Activated CD8-positive, alpha-beta T cell treated with anti-CD3 and anti-CD28 coated beads, Interleukin-2, amount 10 ng/mL, durations not matched to agents 7 days and 5 days (primary cell): ENCODE results near the gene USP37. TPM values are rescaled to one million over a fixed set of nuclear protein-coding genes. Genes with fewer than 3 reads are reported as not detected.

ENCODE experiments used
- ATAC-seq: fragments of 150-1000 bp; cut with Tn5 transposase; one replicate; pipeline ENCODE4 v1.10.0; 2021; ENCODE audit warnings: moderate library complexity
- CTCF ChIA-PET: fragments of 350-600 bp; sonication (Branson Sonifier 250); formaldehyde crosslinking; loops from one replicate; lab custom pipeline; 2021; ENCODE audit warnings: antibody characterized with exemption; lab: Charles Lee
- POLR2A ChIA-PET: fragments of 350-600 bp; sonication (Branson Sonifier 250); formaldehyde crosslinking; loops from one replicate; lab custom pipeline; 2021; ENCODE audit warnings: antibody characterized with exemption; lab: Charles Lee
- DNase-seq: peaks from one replicate; pipeline ENCODE4 v3.0.0-alpha.2; 2020
- H3K27ac Mint-ChIP-seq: one replicate; pipeline ENCODE4 v1.8.0; 2021; ENCODE audit warnings: mild to moderate bottlenecking, mixed read lengths
- H3K27me3 Mint-ChIP-seq: one replicate; pipeline ENCODE4 v1.8.0; 2021; ENCODE audit warnings: low read depth, mixed read lengths
- H3K36me3 Mint-ChIP-seq: one replicate; pipeline ENCODE4 v1.8.0; 2021; ENCODE audit warnings: low read depth, mixed read lengths
- H3K4me1 Mint-ChIP-seq: one replicate; pipeline ENCODE4 v1.8.0; 2021; ENCODE audit warnings: low read depth, mixed read lengths
- H3K4me3 Mint-ChIP-seq: one replicate; pipeline ENCODE4 v1.8.0; 2021; ENCODE audit warnings: mild to moderate bottlenecking, mixed read lengths
- H3K9me3 Mint-ChIP-seq: one replicate; pipeline ENCODE4 v1.8.0; 2022; ENCODE audit warnings: mixed read lengths; ENCODE audit not compliant: insufficient read depth
- total RNA-seq, 2 experiments: library from RNA; stranded (reverse); gene quantifications; one replicate each; pipeline ENCODE4 v1.2.3, GENCODE V29; 2021

Gene USP37
- total RNA-seq, 2 experiments from 2014 or later = 33.9 to 38.1 TPM

DNA sequence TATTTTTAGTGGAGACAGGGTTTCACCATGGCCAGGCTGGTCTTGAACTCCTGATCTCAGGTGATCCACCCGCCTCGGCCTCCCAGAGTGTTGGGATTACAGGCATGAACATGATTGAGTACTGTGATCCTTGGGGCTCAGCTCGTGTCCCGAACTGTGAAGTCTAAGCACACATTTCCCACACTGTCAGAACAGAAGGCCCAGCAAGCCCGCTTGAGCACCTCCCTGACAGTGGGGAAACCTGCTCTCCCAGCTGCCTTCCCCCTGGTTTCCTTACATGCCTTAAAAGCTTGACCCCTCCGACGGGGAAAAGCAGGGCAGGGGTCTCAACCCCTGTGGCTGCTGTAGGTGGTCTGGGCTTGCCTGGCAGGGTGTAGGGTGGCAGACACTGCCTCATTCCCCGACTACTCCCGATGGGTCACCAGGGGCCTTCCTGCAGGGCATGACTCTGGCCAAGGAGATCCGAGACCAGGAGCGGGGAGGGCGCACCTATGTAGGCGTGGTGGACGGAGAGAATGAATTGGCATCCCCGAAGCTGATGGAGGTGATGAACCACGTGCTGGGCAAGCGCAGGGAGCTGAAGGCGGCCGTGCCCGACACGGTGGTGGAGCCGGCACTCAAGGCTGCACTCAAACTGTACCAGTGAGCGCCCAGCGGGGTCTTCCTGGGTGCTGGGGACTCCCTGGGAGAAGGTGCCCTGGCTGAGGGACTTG is 139.1 kb downstream of the USP37 start:
- no peak overlapping the region for H3K27ac Mint-ChIP-seq
- ATAC-seq (no peak), DNase-seq (no peak)
- H3K9me3 Mint-ChIP-seq = no peaks in the 10 kb centered on the region
- H3K27me3 Mint-ChIP-seq = peaks cover 5% of the 10 kb centered on the region
- H3K36me3 Mint-ChIP-seq = no peaks in the 10 kb centered on the region
- ChIA-PET POLR2A (no interaction called here), CTCF (no interaction called here)
- H3K4me1 Mint-ChIP-seq = peaks cover 15% of the 10 kb centered on the region
- H3K4me3 Mint-ChIP-seq = no peak overlapping the region

DNA sequence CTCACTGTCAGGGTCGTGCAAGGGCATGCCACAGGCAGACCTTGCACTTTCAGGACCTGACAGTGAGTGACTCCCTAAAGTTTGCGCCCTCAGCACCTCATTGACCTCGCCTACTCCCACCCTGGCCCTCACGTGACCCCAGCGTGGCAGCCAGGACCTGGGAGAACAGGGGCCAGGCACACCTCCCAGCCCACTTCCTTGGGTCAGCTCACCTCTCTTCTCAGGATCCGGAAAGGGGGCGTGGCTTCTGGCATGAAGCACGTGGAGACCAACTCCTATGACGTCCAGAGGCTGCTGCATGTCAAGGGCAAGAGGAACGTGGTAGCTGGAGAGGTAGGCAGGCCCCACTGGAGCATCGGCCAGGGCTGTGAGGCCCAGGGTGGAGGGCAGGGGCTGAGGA is 140.4 kb downstream of the USP37 start:
- CTCF ChIA-PET = no interaction called here
- H3K27ac Mint-ChIP-seq = no peak overlapping the region
- peaks cover 5% of the 10 kb centered on the region for H3K27me3 Mint-ChIP-seq
- peaks cover 15% of the 10 kb centered on the region for H3K4me1 Mint-ChIP-seq
- DNase-seq = no peak
- POLR2A ChIA-PET = no interaction called here
- no peak for ATAC-seq
- H3K9me3 Mint-ChIP-seq = no peaks in the 10 kb centered on the region
- H3K36me3 Mint-ChIP-seq = no peaks in the 10 kb centered on the region
- no peak overlapping the region for H3K4me3 Mint-ChIP-seq

DNA sequence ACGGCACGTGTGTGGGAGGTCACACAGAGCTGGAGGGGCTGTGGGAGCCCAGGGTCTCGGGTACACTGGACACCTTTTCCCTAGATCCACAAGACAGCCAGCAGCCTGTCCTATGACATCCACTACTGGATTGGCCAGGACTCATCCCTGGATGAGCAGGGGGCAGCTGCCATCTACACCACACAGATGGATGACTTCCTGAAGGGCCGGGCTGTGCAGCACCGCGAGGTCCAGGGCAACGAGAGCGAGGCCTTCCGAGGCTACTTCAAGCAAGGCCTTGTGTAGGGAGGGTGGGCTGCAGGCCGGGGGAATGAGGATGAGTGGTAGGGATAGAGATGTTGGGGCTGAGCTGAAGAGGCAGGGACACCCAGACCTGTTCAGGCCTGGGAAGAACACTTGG is 142.6 kb downstream of the USP37 start:
- no peaks in the 10 kb centered on the region for H3K9me3 Mint-ChIP-seq
- peaks cover 9% of the 10 kb centered on the region for H3K4me1 Mint-ChIP-seq
- POLR2A ChIA-PET = interaction anchor here (1.4 kb wide), 1 partner anchor 18 kb away, joined by 3 read pairs; no protein-coding TSS in a partner anchor
- no peak overlapping the region for H3K27ac Mint-ChIP-seq
- no peak for DNase-seq
- no peaks in the 10 kb centered on the region for H3K36me3 Mint-ChIP-seq
- no peak overlapping the region for H3K4me3 Mint-ChIP-seq
- CTCF ChIA-PET = no interaction called here
- H3K27me3 Mint-ChIP-seq = peaks cover 3% of the 10 kb centered on the region
- no peak for ATAC-seq

DNA sequence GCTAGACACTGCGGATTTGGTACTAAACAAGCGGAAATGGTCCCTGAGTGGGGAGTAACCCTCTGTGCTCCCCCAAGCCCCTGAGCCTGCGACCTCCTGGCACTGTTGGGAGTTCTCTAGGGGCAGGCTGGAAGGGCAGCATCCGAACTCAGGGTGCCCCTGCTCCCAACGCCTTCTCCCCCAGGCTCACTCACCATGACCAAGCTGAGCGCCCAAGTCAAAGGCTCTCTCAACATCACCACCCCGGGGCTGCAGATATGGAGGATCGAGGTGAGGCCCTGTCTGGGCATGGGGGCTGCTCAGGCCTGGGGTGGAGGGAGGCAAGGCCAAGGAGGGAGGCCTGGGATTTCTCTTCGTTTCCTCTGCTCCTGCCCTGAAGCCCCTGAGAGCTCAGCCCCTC is 144.6 kb downstream of the USP37 start:
- Mint-ChIP-seq H3K4me1 (no peaks in the 10 kb centered on the region), H3K27me3 (peaks cover 3% of the 10 kb centered on the region), H3K27ac (no peak overlapping the region), H3K36me3 (no peaks in the 10 kb centered on the region), H3K9me3 (no peaks in the 10 kb centered on the region), H3K4me3 (no peak overlapping the region)
- DNase-seq (no peak), ATAC-seq (no peak)
- CTCF ChIA-PET = no interaction called here
- POLR2A ChIA-PET = no interaction called here

DNA sequence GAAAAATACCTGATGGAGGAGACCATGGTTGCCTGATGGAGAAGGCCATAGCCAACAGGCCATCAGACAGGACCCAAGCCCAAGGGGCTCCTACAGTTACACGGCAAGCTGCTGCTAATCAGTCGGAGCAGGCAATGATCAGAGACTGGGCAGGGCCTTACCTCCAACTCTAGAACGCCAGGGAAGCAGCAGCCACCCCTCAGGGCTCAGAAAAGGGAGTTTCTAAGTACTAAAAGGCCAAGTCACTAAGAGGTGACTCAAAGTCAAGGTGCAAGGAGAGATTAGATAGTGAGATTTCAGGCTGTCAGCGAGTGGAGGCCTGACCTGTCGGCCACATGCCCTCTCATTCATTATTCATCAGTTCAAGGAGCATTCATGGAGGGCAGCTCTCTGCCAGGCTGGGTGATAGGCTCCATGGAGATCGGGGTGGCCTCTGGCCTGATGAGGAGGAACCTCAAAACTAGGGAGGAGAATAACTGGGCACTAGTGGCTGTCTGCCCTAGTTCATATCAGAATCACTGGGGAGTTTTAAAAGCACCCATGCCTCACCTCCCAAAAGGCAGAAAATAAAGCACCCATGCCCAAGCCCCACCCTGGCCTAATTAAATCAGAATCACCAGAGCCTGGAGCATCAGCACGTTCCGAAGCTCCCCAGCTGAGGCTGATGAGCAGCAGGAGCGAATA is 145.6 kb downstream of the USP37 start:
- Mint-ChIP-seq H3K9me3 (no peaks in the 10 kb centered on the region), H3K4me3 (no peak overlapping the region), H3K27me3 (peaks cover 3% of the 10 kb centered on the region), H3K27ac (no peak overlapping the region), H3K36me3 (no peaks in the 10 kb centered on the region), H3K4me1 (no peaks in the 10 kb centered on the region)
- no peak for ATAC-seq
- ChIA-PET POLR2A (no interaction called here), CTCF (no interaction called here)
- no peak for DNase-seq

DNA sequence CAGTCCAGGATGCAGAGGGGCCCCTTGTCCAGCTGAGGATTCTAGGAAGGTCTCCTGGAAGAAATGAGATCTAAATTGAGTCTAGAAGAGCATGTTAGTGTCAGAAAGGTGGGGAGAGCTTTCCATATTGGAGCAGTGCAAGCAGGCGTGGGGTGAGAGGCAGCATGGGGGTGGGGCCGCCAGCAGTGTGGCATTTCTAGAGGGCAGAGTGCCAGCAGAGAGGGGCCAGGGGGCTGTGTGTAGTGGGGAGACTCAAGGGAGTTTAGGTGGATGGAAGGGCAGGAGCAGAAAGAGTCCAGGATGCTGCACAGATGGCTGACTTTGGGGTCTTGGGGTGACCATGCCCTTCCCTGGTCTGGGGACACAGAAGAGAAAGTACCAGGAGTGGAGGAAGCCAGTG is 147.1 kb downstream of the USP37 start:
- Mint-ChIP-seq H3K9me3 (no peaks in the 10 kb centered on the region), H3K36me3 (no peaks in the 10 kb centered on the region), H3K27me3 (peaks cover 3% of the 10 kb centered on the region), H3K4me3 (no peak overlapping the region), H3K4me1 (no peaks in the 10 kb centered on the region), H3K27ac (no peak overlapping the region)
- ChIA-PET CTCF (no interaction called here), POLR2A (no interaction called here)
- no peak for ATAC-seq
- DNase-seq = no peak

DNA sequence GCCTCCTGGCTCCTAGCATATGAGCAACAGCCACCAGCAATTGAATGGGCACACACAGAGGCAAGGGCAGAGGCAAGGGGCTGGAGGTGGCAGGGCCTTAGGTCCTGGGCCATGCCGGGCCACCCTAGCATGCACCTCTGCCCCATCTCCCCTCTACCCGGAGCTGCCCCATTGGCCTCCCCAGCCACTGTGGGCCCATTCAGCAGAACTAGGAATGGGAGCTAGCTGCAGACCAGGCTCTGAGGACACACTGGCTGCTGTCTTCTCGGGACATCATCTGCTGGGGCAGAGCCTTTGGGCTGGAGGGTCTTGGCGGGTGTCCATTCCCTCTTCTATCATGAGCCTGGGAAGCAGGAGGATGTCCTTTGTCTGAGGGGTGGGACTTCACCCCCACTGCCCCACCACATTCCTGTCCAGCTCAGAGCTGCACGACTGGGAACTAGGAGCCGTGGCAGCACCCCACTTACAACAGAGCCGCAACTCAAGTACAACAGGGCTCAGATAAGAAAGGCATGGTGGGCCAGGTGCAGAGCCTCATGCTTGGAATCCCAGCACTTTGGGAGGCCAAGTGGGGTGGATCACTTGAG is 148.4 kb downstream of the USP37 start:
- ChIA-PET POLR2A (no interaction called here), CTCF (no interaction called here)
- Mint-ChIP-seq H3K36me3 (no peaks in the 10 kb centered on the region), H3K4me1 (no peaks in the 10 kb centered on the region), H3K4me3 (no peak overlapping the region), H3K27me3 (peaks cover 3% of the 10 kb centered on the region), H3K9me3 (no peaks in the 10 kb centered on the region), H3K27ac (no peak overlapping the region)
- no peak for ATAC-seq
- no peak for DNase-seq

DNA sequence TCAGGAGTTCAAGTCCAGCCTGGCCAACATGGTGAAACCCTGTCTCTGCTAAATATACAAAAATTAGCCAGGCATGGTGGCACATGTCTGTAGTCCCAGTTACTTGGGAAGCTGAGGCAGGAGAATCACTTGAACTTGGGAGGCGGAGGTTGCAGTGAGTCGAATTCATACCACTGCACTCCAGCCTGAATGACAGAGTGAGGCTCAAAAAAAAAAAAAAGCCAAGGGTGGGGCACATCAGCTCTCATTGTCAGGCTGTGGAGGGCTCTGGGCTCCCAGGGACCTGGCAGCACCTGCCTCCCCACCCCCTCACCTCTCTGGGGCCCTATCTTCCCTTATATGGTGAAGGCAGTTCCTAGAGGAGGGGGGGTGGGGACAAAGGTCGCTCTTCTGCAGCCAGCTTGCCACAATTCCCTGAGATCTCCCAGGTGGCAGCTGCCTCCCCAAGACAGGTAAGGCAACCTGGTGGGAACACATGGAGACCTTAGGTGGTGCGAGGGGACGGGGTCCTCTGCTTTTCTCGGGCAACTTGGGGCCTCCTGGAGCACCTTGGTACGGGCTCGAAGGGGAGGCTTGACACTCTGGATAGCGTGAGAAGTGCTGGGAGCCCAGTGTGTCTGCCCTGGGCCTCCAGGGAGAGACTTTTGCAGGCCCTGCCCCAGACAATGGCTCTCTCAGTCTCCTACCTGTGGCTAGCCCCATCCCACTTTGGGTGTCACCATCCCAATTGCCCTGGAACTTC is 149.3 kb downstream of the USP37 start, which contains the start of gene VIL1:
VIL1 (plus strand) TSS at position 407 of the 742 bp plus-strand sequence. CDS start 4,656 bp downstream, outside the sequence.
- DNase-seq (no peak), ATAC-seq (no peak)
- Mint-ChIP-seq H3K27ac (no peak within 1 kb of the TSS), H3K36me3 (no peaks in the 10 kb centered on the region), H3K27me3 (peaks cover 3% of the 10 kb centered on the region), H3K9me3 (no peaks in the 10 kb centered on the region), H3K4me1 (no peaks in the 10 kb centered on the region), H3K4me3 (no peak within 1 kb of the TSS)
- ChIA-PET CTCF (no interaction called here), POLR2A (no interaction called here)

DNA sequence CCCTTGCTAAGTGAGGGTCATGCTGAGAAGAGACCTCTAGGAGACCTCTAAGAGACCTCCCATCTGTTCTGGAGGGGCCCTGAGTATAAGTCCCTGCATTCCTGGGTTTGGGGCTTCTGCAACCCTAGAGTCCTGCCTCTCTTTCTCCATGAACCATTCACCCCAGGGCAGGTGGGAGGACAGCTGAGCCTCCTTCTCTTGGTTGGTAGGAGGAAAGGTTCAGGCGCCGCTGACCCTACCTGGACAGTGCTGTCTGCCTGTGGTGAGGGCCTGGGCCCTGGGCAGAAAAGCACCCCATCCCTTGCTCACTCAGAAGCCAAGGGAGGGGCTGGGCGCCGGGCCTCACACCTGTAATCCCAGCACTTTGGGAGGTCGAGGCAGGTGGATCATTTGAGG is 149.8 kb downstream of the USP37 start:
- H3K4me3 Mint-ChIP-seq = no peak overlapping the region
- no peak for DNase-seq
- peaks cover 3% of the 10 kb centered on the region for H3K27me3 Mint-ChIP-seq
- CTCF ChIA-PET = no interaction called here
- no peaks in the 10 kb centered on the region for H3K9me3 Mint-ChIP-seq
- H3K27ac Mint-ChIP-seq = no peak overlapping the region
- no peaks in the 10 kb centered on the region for H3K36me3 Mint-ChIP-seq
- no peak for ATAC-seq
- H3K4me1 Mint-ChIP-seq = no peaks in the 10 kb centered on the region
- POLR2A ChIA-PET = no interaction called here

DNA sequence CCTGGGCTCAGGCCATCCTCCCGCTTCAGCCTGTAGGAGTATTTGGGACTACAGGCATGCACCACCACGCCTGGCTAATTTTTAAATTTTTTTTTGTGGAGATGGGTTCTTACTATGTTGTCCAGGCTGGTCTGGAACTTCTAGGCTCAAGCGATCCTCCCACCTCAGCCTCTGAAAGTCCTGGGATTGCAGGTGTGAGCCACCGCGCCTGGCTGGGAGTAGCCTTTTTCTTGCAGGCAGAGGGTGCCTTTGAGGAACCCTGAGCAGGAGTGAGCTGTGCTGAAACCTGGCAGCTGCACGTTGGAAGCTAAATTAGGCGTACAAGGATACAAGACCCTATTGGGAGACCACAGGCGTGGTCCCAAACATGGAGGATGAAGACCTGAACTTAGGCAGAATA is 160.4 kb downstream of the USP37 start:
- CTCF ChIA-PET = interaction anchor here (0.8 to 1.7 kb wide), 4 partner anchors 11 to 113 kb away, joined by 3 to 6 read pairs (median 4); no protein-coding TSS in a partner anchor
- H3K9me3 Mint-ChIP-seq = no peaks in the 10 kb centered on the region
- H3K4me3 Mint-ChIP-seq = no peak overlapping the region
- H3K4me1 Mint-ChIP-seq = peaks cover 58% of the 10 kb centered on the region
- ATAC-seq = no peak
- POLR2A ChIA-PET = interaction anchor here (0.9 to 3.8 kb wide), 4 partner anchors 11 to 179 kb away, joined by 3 to 15 read pairs (median 3); no protein-coding TSS in a partner anchor
- peaks cover 26% of the 10 kb centered on the region for H3K36me3 Mint-ChIP-seq
- peak overlapping the region; percentile 33 for H3K27ac Mint-ChIP-seq
- no peaks in the 10 kb centered on the region for H3K27me3 Mint-ChIP-seq
- DNase-seq = no peak

DNA sequence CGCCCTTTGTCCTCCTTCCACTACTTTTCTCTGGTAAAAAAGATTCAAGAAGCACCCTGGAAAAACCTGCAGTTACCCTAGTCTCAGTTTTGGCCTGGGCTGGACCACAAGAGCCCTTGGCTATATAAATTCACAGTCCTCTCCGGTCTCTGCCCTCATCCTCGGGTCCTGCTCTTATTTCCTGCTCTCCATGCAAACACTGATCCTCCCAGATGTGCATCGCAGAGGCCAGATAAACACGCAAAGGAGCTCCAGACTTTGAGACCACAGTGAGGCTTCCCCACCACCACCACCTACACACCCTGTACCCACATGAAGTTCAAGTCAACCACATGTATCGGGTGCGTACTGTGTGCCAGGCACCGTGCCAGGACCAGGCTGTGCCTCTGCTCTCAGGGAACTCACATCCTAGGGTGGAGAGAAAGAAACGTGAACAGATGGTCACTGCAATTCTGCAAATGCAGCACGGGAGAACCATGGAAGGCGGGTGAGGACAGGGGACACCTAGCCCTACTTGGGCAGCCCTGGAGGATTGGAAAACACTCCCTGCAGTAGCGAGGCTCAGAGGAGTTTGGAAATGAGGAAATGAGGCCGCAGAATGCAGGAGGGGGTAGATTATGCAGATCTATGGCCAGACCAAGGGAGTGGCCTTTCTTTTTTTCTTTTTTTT is 161.1 kb downstream of the USP37 start:
- Mint-ChIP-seq H3K27ac (peak overlapping the region; percentile 90), H3K36me3 (peaks cover 32% of the 10 kb centered on the region), H3K4me3 (peak overlapping the region; percentile 72), H3K9me3 (no peaks in the 10 kb centered on the region), H3K4me1 (peaks cover 59% of the 10 kb centered on the region), H3K27me3 (no peaks in the 10 kb centered on the region)
- ChIA-PET POLR2A (interaction anchor here (0.5 to 3.8 kb wide), 6 partner anchors 10 to 847 kb away, joined by 3 to 15 read pairs (median 3); partner anchors contain the start of genes BCS1L and ZNF142), CTCF (interaction anchor here (0.7 to 1.4 kb wide), 5 partner anchors 12 to 164 kb away, joined by 3 to 4 read pairs (median 3); no protein-coding TSS in a partner anchor)
- peak; percentile 66 for DNase-seq
- ATAC-seq = peak; percentile 10
